T47D (cell line): Measurements from ENCODE around the gene OR5C1.
"Not testable (repeated sequence)": the region's sequence is repeated elsewhere in the genome, so short reads cannot be mapped to it uniquely, and the experiment has no call there.

Experiments
- DNase-seq, 2 experiments: peaks; one replicate each; pipeline versions ENCODE4 v3.0.0 to v3.0.0-alpha.2; 2011 to 2012; ENCODE audit warnings: low read depth in 1 of 2, low spot score in 1 of 2
- JUND ChIP-seq: IDR thresholded peaks from 2 replicates; pipeline ENCODE4 v1.6.1; 2012; ENCODE audit warnings: low read depth
- in situ Hi-C: cut with HindIII; loops from 2 replicates; pipeline ENCODE4 v1.10.0; 2016; ENCODE audit warnings: low sequenced_read_pairs, low pct_unique_long_range_greater_than_20kb

The OR5C1 gene

DNA sequence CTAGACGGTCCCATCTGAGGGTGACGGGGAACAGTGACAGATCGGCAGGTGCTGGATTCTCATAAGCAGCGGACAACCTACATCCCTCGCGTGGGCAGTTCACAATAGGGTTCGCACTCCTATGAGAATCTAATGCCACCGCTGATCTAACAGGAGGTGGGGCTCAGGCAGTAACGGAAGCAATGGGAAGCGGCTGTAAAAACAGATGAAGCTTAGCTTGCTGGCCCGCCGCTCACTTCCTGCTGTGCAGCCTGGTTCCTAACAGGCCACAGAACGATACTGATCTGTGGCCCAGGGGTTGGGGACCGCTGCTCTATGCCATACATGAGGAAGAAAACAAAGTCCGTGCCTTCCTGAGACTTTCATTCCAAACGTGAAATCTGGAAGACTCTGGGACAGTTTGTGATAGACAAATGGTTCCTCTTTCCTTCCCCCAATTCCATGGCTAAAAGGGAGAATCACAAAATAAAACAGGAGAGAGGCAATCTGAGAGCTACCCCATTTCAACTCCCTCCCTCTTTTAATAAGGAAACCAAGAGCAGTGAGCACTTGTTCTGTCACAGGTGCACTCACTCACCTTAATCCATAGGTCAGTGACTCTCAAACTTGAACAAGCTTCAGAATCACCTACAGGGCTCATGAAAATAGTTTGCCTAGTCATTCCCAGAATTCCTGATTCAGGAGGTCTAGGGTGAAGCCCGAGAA is 27.6 kb downstream of the OR5C1 start:
- no peak for TF ChIP-seq JUND
- in situ Hi-C loops: no loop called here
- no peak for DNase-seq

DNA sequence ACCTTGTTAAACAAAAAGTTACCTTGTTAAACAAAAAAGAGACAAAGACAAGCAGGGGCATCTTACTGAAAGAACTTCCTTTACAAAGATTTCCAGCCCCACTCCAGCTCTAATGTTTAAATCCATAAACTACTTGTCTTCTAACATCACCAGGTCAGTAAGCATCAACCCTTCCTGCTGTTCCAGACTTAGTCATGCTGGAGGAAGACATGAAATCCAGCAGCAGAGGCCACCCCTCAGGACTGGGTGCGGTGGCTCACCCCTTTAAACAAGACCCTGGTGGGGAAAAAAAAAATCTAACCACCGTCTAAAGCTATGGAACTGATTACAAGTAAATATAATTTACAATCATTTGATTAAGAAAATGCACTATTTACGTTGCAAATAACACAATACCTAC is 30.6 kb downstream of the OR5C1 start:
- no peak for DNase-seq
- in situ Hi-C loops: no loop called here
- TF ChIP-seq JUND: no peak

DNA sequence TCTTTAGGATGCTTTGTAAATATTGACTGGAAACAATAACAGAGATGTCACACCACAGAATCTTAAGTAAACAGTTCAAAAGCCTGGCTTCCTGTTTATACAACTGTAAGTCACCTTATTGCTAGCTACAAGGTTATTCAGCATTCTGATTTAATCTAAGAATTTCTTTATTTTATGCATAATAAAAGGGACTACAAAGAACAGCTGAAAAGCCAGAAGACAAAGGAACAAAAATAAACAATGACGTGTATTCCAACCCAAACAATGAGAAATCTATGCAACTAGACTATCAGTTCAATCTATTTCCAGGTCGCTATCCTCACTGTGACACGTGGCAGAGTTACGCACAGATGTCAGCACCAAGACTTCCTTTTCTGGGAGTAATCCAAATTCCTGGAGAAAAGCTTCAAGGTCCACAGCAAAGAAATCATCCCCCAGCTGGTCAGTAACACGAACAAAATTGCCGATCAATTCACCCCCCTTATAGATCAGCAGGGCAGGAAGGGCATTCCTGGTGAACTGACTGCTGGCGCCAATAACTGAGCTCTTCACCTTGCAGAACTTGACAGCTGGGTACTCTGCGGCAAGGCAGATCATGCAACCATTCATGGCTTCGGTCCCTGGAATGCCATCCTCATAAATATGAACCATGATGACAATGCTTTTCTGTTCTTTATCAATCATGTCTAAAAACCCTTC is 31.2 kb downstream of the OR5C1 start:
- peak in 1 of 2 experiments; percentile 37 for DNase-seq

DNA sequence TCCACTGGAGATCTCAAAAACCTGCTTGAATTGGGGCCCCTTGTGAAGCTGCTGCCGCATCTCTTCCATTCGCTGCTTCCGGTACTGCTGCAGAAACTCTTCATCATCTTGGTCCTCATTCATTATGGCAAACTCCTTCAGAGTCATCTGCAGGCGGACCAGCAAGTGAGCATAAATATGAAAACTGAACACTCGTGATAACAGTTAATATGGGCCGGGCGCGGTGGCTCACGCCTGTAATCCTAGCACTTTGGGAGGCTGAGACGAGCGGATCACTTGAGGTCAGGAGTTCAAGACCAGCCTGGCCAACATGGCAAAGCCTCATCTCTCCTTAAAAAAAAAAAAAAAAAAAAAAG is 31.7 kb downstream of the OR5C1 start:
- in situ Hi-C loops: no loop called here
- TF ChIP-seq JUND: no peak
- DNase-seq: no peak

More for the DNA sequence above, 31.2 kb downstream of the OR5C1 start:
- TF ChIP-seq JUND: no peak
- in situ Hi-C loops: no loop called here

DNA sequence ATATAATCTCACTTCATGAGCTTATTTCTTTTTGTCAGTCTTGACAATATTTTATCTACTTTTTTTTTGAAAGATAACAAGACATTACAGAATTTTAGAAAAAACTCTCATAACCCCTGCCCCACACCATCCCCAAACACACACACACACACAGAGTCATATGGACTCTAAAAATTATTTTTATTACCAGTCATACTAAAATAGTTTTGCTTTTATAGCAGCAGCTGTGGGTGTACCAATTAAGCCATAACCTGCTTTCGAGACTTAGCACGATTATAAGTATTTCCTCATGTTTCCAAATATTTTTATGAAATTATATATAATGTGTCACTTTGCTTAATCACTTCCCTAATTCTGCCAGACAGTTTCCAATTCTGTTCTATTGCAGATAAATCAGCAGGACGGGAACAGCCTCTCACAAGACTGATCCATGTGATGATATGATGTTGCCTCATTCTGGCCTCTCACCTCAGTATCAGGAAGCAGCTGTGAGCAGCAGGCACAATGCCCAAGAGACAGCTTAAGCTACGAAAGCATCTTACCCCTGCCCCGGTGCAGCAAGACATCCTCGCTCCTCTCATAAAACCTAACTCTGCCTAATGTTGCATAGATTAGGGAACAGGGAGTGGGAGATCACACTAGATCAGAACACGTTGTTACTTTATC is 32.7 kb downstream of the OR5C1 start:
- no peak for DNase-seq
- in situ Hi-C loops: no loop called here
- TF ChIP-seq JUND: no peak

DNA sequence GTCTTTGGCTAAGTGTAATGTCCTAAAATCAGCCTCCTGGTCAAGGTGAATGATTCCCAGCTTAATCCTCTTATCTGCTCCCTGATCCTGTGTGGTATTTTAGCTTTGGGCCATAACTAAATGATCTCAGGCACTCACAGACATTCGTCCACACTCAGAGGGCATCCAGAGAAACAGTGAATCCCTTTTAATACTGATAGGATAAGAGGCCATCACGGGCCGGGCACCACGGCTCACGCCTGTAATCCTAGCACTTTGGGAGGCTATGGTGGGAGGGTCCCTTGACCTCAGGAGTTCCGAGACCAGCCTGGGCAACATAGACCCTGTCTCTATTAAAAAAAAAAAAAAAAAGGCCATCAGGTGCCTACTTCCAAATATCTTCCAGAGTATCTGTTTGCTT is 33.3 kb downstream of the OR5C1 start:
- no peak for TF ChIP-seq JUND
- no peak for DNase-seq
- in situ Hi-C loops: no loop called here

DNA sequence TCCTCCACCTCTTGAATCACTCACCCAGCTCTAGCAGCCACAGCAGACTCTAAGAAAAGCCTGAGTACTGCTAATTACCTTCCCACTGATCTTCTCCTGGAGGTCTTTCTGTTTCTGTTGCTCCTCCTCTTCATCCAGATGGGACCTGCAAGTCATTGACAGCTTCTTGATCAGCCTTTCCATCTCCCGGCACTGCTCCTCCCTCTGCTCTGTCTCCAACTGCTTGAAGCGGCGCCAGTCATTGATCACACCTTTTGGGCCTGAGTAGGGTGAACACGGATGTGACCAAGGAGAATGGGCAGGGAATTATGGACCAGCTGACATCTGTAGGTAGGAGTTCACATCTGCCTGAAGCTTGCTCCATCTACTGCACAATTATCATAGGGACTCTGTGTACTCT is 34.2 kb downstream of the OR5C1 start:
- TF ChIP-seq JUND: no peak
- in situ Hi-C loops: no loop called here

DNA sequence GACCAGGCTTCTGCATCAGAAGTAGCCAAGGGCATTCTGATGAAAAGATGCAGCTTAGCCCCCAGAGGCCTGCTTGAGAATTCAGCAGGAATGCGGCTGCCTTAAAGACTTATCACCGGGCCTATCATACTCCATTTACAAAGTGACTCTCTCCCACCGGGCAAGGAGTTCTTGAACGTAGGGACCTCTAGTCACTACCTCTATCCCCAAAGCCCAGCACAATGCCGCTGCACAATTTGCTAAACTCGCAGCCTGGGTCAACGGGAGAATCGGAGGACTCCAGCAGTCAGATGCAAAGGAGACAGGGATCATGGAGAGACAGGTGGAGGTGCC is 39.0 kb downstream of the OR5C1 start:
- in situ Hi-C loops: no loop called here
- DNase-seq: no peak
- TF ChIP-seq JUND: no peak

More for the DNA sequence above, 34.2 kb downstream of the OR5C1 start:
- no peak for DNase-seq

DNA sequence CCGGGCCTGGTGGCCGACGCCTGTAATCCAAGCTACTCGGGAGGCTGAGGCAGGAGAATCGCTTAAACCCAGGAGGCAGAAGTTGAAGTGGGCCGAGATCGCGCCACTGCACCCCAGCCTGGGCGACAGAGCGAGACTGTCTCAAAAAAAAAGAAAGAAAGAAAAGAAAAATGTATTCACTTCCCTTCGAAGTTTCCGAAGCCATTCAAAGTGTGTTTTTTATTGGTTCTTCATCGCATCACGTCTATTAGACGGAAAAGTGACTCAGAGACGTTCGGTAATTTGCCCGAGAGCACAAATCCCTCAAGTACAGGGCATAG is 40.2 kb downstream of the OR5C1 start:
- DNase-seq, in situ Hi-C loops: not testable (repeated sequence)

DNA sequence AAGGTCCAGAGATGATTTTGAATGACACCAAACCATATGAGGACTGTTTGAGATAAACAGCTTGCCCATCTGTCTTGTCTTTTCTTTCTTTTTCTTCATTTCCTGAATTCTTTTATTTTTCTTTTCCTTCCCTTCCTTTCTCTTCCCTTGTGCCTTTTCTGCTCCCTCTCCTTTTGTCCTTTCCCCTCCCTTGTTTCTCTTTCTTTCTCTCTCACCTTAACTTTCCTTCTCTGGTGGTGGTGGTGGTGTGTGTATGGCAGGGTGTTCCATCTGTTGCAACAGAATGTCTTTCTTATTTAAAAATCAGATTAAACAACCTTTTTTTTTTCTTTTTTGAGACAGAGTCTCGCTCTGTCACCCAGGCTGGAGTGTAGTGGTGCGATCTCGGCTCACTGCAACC is 43.5 kb downstream of the OR5C1 start:
- no peak for TF ChIP-seq JUND
- DNase-seq: no peak
- in situ Hi-C loops: no loop called here

DNA sequence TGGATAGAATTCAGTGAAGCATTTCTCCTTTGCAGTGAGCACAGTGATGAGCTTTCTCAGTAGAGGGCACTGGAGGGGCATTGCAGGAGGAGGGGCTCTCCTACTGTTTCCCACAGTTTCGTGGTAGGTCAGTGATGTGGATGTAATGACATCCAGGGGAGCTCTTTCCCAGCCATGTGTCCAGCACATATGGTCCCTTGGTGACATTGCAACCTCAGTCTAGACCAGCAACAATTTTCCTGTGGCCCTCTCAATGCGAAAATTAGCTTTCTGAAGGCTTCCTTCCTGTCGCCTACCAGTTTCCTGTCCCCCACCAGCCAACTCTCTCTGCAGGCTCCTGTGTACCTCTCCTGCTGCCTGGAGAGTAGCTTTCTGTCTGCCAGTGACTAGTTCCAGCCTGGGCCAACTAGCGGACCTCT is 46.6 kb downstream of the OR5C1 start:
- no peak for TF ChIP-seq JUND
- in situ Hi-C loops: no loop called here

DNA sequence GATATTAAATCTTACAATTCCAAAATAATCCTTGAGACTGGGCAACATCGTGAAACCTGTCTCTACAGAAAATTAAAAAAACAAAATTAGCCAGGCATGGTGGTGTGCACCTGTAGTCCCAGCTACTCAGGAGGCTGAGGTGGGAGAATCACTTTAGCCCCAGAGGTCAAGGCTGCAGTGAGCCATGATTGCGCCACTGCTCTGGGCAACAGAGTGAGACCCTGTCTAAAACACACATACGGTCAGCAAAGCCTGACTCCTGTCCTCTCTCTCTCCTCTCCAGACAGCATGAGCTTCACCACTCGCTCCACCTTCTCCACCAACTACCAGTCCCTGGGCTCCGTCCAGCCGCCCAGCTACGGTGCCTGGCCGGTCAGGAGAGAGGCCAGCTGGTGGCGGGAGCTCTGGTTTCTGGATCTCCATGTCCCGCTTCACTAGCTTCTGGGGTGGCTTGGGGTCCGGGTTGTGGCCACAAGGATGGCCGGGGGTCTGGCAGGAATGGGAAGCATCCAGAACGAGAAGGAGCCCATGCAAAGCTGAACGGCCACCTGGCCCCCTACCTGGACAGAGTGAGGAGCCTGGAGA is 48.6 kb downstream of the OR5C1 start:
- TF ChIP-seq JUND: no peak
- no peak for DNase-seq
- in situ Hi-C loops: no loop called here

More for the DNA sequence above, 46.6 kb downstream of the OR5C1 start:
- DNase-seq: no peak

DNA sequence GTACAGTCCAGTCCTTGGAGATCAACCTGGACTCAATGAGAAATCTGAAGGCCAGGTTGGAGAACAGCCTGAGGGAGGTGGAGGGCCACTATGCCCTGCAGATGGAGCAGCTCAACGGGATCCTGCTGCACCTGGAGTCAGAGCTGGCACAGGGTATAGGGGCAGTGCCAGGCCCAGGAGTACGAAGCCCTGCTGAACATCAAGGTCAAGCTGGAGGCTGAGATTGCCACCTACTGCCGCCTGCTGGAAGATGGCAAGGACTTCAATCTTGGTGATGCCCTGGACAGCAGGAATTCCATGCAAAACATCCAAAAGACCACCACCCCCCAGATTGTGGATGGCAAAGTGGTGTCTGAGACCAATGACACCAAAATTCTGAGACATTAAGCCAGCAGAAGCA is 49.7 kb downstream of the OR5C1 start:
- in situ Hi-C loops, DNase-seq: not testable (repeated sequence)
